Esophagus squamous epithelium (tissue), 4 donors: ENCODE results near the gene LDAH.

Experiments
- CTCF ChIP-seq, 6 experiments: fragments of 450-650 bp in 4 of 6; fragments of 200-600 bp in 2 of 6; sonication (generic) in 2 of 6; IDR thresholded peaks; one replicate each; pipeline ENCODE4 v1.5.1; 2016 to 2019; ENCODE audit warnings: antibody characterized with exemption in 6 of 6, mild to moderate bottlenecking in 4 of 6, moderate library complexity in 4 of 6
- POLR2A ChIP-seq, 4 donors: fragments of 450-650 bp; IDR thresholded peaks; one replicate each; pipeline ENCODE4 v1.6.1; 2017; ENCODE audit warnings: antibody characterized with exemption in 4 of 4, mild to moderate bottlenecking in 4 of 4, moderate library complexity in 3 of 4

- no peak for TF ChIP-seq CTCF (IDR thresholded peaks at IDR 0.05)
- no peak for TF ChIP-seq POLR2A (IDR thresholded peaks at IDR 0.05)
These were observed 172.5 kb downstream of the LDAH start for GRCh38 chr2:20650393-20650876.
